ENCODE measurements around the gene ASCL1.

ASCL1 gene

GRCh38 chr12:102990419-102990818 lies 32.9 kb downstream of the ASCL1 start:
- peak in 1 of 2 experiments; percentile 22 for DNase-seq

- no peak for DNase-seq
These were observed 34.8 kb downstream of the ASCL1 start for GRCh38 chr12:102992297-102992696.

- no peak for DNase-seq
These were observed 35.2 kb downstream of the ASCL1 start for GRCh38 chr12:102992720-102993119.

GRCh38 chr12:102993537-102993936 lies 36.1 kb downstream of the ASCL1 start:
- no peak for DNase-seq

- DNase-seq: no peak
These were observed 37.9 kb downstream of the ASCL1 start for GRCh38 chr12:102995372-102995771.
